ENCODE measurements around the gene DSTN.

- TF ChIP-seq CTCF (IDR thresholded peaks at IDR 0.05; ENCODE audit: low read length) (no peak), EZH2 (IDR thresholded peaks at IDR 0.05; ENCODE audit: borderline replicate concordance, low read length) (no peak)
Observed at GRCh38 chr20:17629678-17630089, 59.8 kb downstream of the DSTN start.
